Measurements from ENCODE around the gene ZNF778. TPM values are rescaled to one million over a fixed set of nuclear protein-coding genes. Genes with fewer than 3 reads are reported as not detected.
A peak's percentile ranks its signal among the peaks of the same experiment; 100 is the strongest.

ZNF778 gene
- total and polyA plus RNA-seq, 2 of the 13 experiments (the other 11 are each of a cell fraction or from before 2014, with no cell fraction given) = 3.8 to 7.2 TPM

GRCh38 chr16:89191033-89191900 is 26.2 kb upstream of the ZNF778 start (continued):
- no peak for TF ChIP-seq AFF4 (CRISPR knock-in tag; IDR thresholded peaks at IDR 0.05)
- no peak for TF ChIP-seq TRIM22 (IDR thresholded peaks at IDR 0.05)
- TF ChIP-seq RBFOX2 (IDR thresholded peaks at IDR 0.05; ENCODE audit: low read depth, low read length) = peak; percentile 63; the same call in 1 of the 2 replicates
- TF ChIP-seq ZNF143 (CRISPR knock-in tag; IDR thresholded peaks at IDR 0.05) = no peak; the same call in 1 of the 2 replicates
- no peak for TF ChIP-seq REPIN1 (CRISPR knock-in tag; IDR thresholded peaks at IDR 0.05; ENCODE audit: borderline replicate concordance, low read depth)
- TF ChIP-seq SMAD9 (CRISPR knock-in tag; IDR thresholded peaks at IDR 0.05) = no peak
- TF ChIP-seq SYNCRIP (IDR thresholded peaks at IDR 0.05; ENCODE audit: insufficient read depth, low read depth, low read length) = no peak
- no peak for TF ChIP-seq TRIM24 (CRISPR knock-in tag; IDR thresholded peaks at IDR 0.05)
- peak; percentile 67; the same call in 1 of the 2 replicates for TF ChIP-seq ZNF879 (CRISPR knock-in tag; IDR thresholded peaks at IDR 0.05)
- TF ChIP-seq ATF4 (CRISPR knock-in tag; IDR thresholded peaks at IDR 0.05) = peak in 1 of 2 experiments; percentile 10; a peak in 1 of 4 replicates
- no peak for TF ChIP-seq CCAR2 (optimal IDR thresholded peaks at IDR 0.05; ENCODE audit: low read depth, low read length)
- TF ChIP-seq DMTF1 (CRISPR knock-in tag; IDR thresholded peaks at IDR 0.05) = no peak
- peak; percentile 61; the same call in 1 of the 2 replicates for TF ChIP-seq TFE3 (CRISPR knock-in tag; IDR thresholded peaks at IDR 0.05)
- TF ChIP-seq NFYB (CRISPR knock-in tag; IDR thresholded peaks at IDR 0.05) = no peak
- no peak for TF ChIP-seq POLR2AphosphoS2 (IDR thresholded peaks at IDR 0.05; ENCODE audit: low read depth, low read length)
- TF ChIP-seq TFDP1 (CRISPR knock-in tag; IDR thresholded peaks at IDR 0.05; ENCODE audit: borderline replicate concordance) = peak; percentile 82; the same call in 1 of the 2 replicates
- no peak for TF ChIP-seq ZNF567 (CRISPR knock-in tag; IDR thresholded peaks at IDR 0.05; ENCODE audit: borderline replicate concordance)

All from HepG2 (cell line).